HepG2 (cell line): ENCODE measurements around the gene SYCP2L. TPM values are rescaled to one million over a fixed set of nuclear protein-coding genes. Genes with fewer than 3 reads are reported as not detected.

ENCODE experiments used
- BCL3 ChIP-seq: sonication (generic); formaldehyde crosslinking; IDR thresholded peaks from 2 replicates; pipeline ENCODE4 v1.5.1; 2020; ENCODE audit warnings: mild to moderate bottlenecking, missing genetic modification reagents, moderate library complexity
- CBX1 ChIP-seq: IDR thresholded peaks from one replicate; pipeline ENCODE4 v1.6.1; 2016; ENCODE audit warnings: antibody characterized with exemption, low read depth
- CEBPB ChIP-seq: IDR thresholded peaks from 2 replicates; pipeline ENCODE4 v1.6.1; 2011; ENCODE audit warnings: low read depth, low read length, improper control_type of control experiment, borderline replicate concordance
- HNRNPH1 ChIP-seq: fragments of 200-400 bp; formaldehyde crosslinking; optimal IDR thresholded peaks from 2 replicates; pipeline ENCODE3; 2017; ENCODE audit warnings: mild to moderate bottlenecking, low read depth, low read length
- IKZF4 ChIP-seq: sonication (generic); formaldehyde crosslinking; IDR thresholded peaks from 2 replicates; pipeline ENCODE4 v1.5.1; 2020; ENCODE audit warnings: borderline replicate concordance, mild to moderate bottlenecking, low read depth, missing genetic modification reagents; ENCODE audit errors: not compliant biosample characterization
- NKX3-1 ChIP-seq: sonication (generic); formaldehyde crosslinking; IDR thresholded peaks from 2 replicates; pipeline ENCODE4 v1.5.0; 2020; ENCODE audit warnings: missing genetic modification reagents
- RARA ChIP-seq: IDR thresholded peaks from 2 replicates; pipeline ENCODE4 v1.6.1; 2016; ENCODE audit warnings: missing genetic modification reagents, missing compliant biosample characterization
- SETDB1 ChIP-seq: sonication (generic); formaldehyde crosslinking; IDR thresholded peaks from 2 replicates; pipeline ENCODE4 v1.5.1; 2020; ENCODE audit warnings: missing genetic modification reagents, mild to moderate bottlenecking, borderline replicate concordance
- TRAFD1 ChIP-seq: sonication (generic); formaldehyde crosslinking; IDR thresholded peaks from 2 replicates; pipeline ENCODE4 v1.5.1; 2020; ENCODE audit warnings: missing genetic modification reagents, mild to moderate bottlenecking, borderline replicate concordance
- UBTF ChIP-seq: sonication (generic); formaldehyde crosslinking; IDR thresholded peaks from 2 replicates; pipeline ENCODE4 v1.4.0; 2020; ENCODE audit warnings: mild to moderate bottlenecking, missing genetic modification reagents
- XRCC5 ChIP-seq: fragments of 200-400 bp; formaldehyde crosslinking; optimal IDR thresholded peaks from 2 replicates; pipeline ENCODE3; 2017; ENCODE audit warnings: mild to moderate bottlenecking, low read length
- ZKSCAN5 ChIP-seq: sonication (generic); formaldehyde crosslinking; IDR thresholded peaks from 2 replicates; pipeline ENCODE4 v1.5.1; 2020; ENCODE audit warnings: mild to moderate bottlenecking, missing genetic modification reagents
- ZNF232 ChIP-seq: sonication (generic); formaldehyde crosslinking; IDR thresholded peaks from 2 replicates; pipeline ENCODE4 v1.4.0; 2020; ENCODE audit warnings: missing genetic modification reagents, borderline replicate concordance
- ZNF382 ChIP-seq: sonication (generic); formaldehyde crosslinking; IDR thresholded peaks from 2 replicates; pipeline ENCODE4 v1.5.0; 2020; ENCODE audit warnings: missing genetic modification reagents, mild to moderate bottlenecking, borderline replicate concordance
- ZNF512B ChIP-seq: sonication (generic); formaldehyde crosslinking; IDR thresholded peaks from 2 replicates; pipeline ENCODE4 v1.5.1; 2020; ENCODE audit warnings: missing genetic modification reagents, mild to moderate bottlenecking, borderline replicate concordance
- ZNF569 ChIP-seq: sonication (generic); formaldehyde crosslinking; IDR thresholded peaks from 2 replicates; pipeline ENCODE4 v1.5.0; 2020; ENCODE audit warnings: mild to moderate bottlenecking, missing genetic modification reagents, moderate library complexity, borderline replicate concordance
- ZNF740 ChIP-seq: sonication (generic); formaldehyde crosslinking; IDR thresholded peaks from 2 replicates; pipeline ENCODE4 v1.4.0; 2020; ENCODE audit warnings: missing genetic modification reagents
- ZNF816 ChIP-seq: sonication (generic); formaldehyde crosslinking; IDR thresholded peaks from 2 replicates; pipeline ENCODE4 v1.8.0; 2022; ENCODE audit warnings: missing genetic modification reagents, mild to moderate bottlenecking, borderline replicate concordance
- ZNF839 ChIP-seq: sonication (generic); formaldehyde crosslinking; IDR thresholded peaks from 2 replicates; pipeline ENCODE4 v1.4.0; 2020; ENCODE audit warnings: missing genetic modification reagents, mild to moderate bottlenecking, borderline replicate concordance
- ZSCAN29 ChIP-seq: sonication (generic); formaldehyde crosslinking; conservative IDR thresholded peaks from 2 replicates; pipeline ENCODE4 v1.4.0; 2020; ENCODE audit warnings: mild to moderate bottlenecking, missing genetic modification reagents
- polyA plus RNA-seq, 8 experiments: library from polyadenylated mRNA; depleted of rRNA in 3 of 8; stranded (reverse) in 7 of 8; unstranded in 1 of 8; fragments of >200 nt; fragmentation: Illumina TruSeq in 4 of 8; extraction: Trizol in 4 of 8; gene quantifications; 2 replicates each; pipeline versions ENCODE4 v1.2.1 to v1.2.3, GENCODE V29; 2011 to 2016; ENCODE audit warnings: low read depth in 4 of 8, missing spikeins in 1 of 8, mixed read lengths in 1 of 8; ENCODE audit not compliant: insufficient read depth in 1 of 8
- total RNA-seq, 5 experiments: library from RNA; depleted of rRNA; stranded (reverse); fragments of >200 nt; fragmentation: Illumina TruSeq; extraction: Trizol; gene quantifications; 2 replicates each; pipeline ENCODE4 v1.2.3, GENCODE V29; 2016; ENCODE audit warnings: low read depth in 1 of 5

SYCP2L gene
- total and polyA plus RNA-seq, 2 of the 13 experiments (the other 11 are each of a cell fraction or from before 2014, with no cell fraction given), result 0.22 to 0.54 TPM

GRCh38 chr6:10837995-10838793, 48.7 kb upstream of the SYCP2L start, which contains the start of gene MAK (continued):
- TF ChIP-seq UBTF (CRISPR knock-in tag) (peak; percentile 65; the same call in 1 of the 2 replicates), HNRNPH1 (no peak), ZNF512B (CRISPR knock-in tag) (no peak), XRCC5 (peak; percentile 17), ZNF382 (CRISPR knock-in tag) (no peak), ZNF569 (CRISPR knock-in tag) (no peak), ZNF740 (CRISPR knock-in tag) (no peak), BCL3 (CRISPR knock-in tag) (peak; percentile 64; the same call in 1 of the 2 replicates), NKX3-1 (CRISPR knock-in tag) (no peak), ZKSCAN5 (CRISPR knock-in tag) (no peak), ZNF816 (CRISPR knock-in tag) (no peak), SETDB1 (no peak), IKZF4 (CRISPR knock-in tag) (peak; percentile 32), CEBPB (no peak), RARA (CRISPR knock-in tag) (no peak), TRAFD1 (CRISPR knock-in tag) (no peak), CBX1 (no peak), ZSCAN29 (CRISPR knock-in tag) (no peak), ZNF839 (CRISPR knock-in tag) (no peak; the same call in 1 of the 2 replicates), ZNF232 (CRISPR knock-in tag) (no peak)
